Liver (tissue), 3 donors: ENCODE measurements around the gene KLHL30.

Experiments used
- CTCF ChIP-seq: fragments of 150-350 bp; IDR thresholded peaks from 2 replicates; pipeline ENCODE4 v1.5.1; 2017; ENCODE audit warnings: improper control_type of control experiment, low read depth, low read length; ENCODE audit not compliant: missing input control
- EGR1 ChIP-seq, 2 donors: IDR thresholded peaks; 2 replicates each; pipeline ENCODE4 v1.6.1; 2016 to 2018; ENCODE audit warnings: antibody characterized with exemption in 2 of 2, low read depth in 2 of 2
- FOXA1 ChIP-seq: IDR thresholded peaks from 2 replicates; pipeline ENCODE4 v1.6.1; 2016; ENCODE audit warnings: antibody characterized with exemption
- HNF4A ChIP-seq, 2 donors: conservative IDR thresholded peaks; 2 replicates each; pipeline ENCODE4 v1.6.1; 2016; ENCODE audit warnings: antibody characterized with exemption in 2 of 2, mild to moderate bottlenecking in 2 of 2
- JUND ChIP-seq, 2 donors: IDR thresholded peaks; 2 replicates each; pipeline ENCODE4 v1.6.1; 2016; ENCODE audit warnings: antibody characterized with exemption in 2 of 2
- MAX ChIP-seq: IDR thresholded peaks from 2 replicates; pipeline ENCODE4 v1.6.1; 2016; ENCODE audit warnings: antibody characterized with exemption
- RAD21 ChIP-seq, 2 donors: IDR thresholded peaks; 2 replicates each; pipeline ENCODE4 v1.6.1; 2016; ENCODE audit warnings: antibody characterized with exemption in 2 of 2, mild to moderate bottlenecking in 2 of 2
- SP1 ChIP-seq: IDR thresholded peaks from 2 replicates; pipeline ENCODE4 v1.6.1; 2018; ENCODE audit warnings: antibody characterized with exemption, mild to moderate bottlenecking
- TF ChIP-seq, protein P1 (sequence below): IDR thresholded peaks from 2 replicates; pipeline ENCODE4 v1.6.1; 2016; ENCODE audit warnings: antibody characterized with exemption, mild to moderate bottlenecking
- donor health status: healthy.
- donor health status: healthy.

DNA sequence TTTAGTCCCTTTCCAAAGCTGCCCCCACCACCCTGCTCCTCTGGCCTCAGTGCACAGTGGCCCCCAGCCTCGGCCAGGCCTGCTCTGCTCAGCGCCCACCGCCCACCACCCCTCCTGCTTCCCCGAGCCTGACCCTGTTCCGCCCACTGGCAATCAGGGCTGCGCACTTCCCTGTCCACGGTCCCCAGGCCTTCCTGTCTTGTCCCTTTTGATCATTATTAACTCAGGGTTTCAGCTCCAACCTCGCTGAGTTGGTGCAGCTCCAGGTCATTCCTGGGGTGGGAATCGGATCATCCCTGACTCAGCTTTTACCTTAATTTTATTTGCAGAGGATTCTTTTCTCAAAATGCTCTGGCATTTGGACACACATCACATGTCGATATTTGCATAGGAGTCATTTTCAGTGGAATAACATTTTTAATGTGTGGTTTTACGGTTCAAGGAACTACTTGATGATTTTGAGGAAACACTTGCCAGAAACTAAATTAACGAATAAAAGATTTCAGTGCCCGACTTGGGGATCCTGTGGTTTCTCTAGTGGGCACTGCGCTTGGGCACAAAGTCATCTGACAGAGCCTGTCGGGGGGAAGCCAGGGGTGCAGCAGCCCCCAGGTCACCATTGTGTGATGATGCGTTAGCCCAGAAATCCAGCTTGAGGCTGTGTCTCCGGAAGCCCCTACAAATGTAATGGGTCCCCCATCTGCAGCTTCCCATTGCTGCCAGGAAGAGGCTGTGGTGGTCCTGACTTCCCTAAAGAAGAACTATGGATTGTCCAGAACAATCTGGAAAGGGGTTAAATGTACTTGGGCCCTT, 39.4 kb upstream of the KLHL30 start:
- TF ChIP-seq CTCF (no peak), HNF4A (conservative IDR thresholded peaks at IDR 0.05) (no peak), MAX (no peak), EGR1 (IDR thresholded peaks at IDR 0.05; ENCODE audit: low read depth in 2 of 2) (no peak), JUND (IDR thresholded peaks at IDR 0.05) (no peak), FOXA1 (no peak), SP1 (no peak), RAD21 (IDR thresholded peaks at IDR 0.05) (no peak)
- TF ChIP-seq, protein P1, sequence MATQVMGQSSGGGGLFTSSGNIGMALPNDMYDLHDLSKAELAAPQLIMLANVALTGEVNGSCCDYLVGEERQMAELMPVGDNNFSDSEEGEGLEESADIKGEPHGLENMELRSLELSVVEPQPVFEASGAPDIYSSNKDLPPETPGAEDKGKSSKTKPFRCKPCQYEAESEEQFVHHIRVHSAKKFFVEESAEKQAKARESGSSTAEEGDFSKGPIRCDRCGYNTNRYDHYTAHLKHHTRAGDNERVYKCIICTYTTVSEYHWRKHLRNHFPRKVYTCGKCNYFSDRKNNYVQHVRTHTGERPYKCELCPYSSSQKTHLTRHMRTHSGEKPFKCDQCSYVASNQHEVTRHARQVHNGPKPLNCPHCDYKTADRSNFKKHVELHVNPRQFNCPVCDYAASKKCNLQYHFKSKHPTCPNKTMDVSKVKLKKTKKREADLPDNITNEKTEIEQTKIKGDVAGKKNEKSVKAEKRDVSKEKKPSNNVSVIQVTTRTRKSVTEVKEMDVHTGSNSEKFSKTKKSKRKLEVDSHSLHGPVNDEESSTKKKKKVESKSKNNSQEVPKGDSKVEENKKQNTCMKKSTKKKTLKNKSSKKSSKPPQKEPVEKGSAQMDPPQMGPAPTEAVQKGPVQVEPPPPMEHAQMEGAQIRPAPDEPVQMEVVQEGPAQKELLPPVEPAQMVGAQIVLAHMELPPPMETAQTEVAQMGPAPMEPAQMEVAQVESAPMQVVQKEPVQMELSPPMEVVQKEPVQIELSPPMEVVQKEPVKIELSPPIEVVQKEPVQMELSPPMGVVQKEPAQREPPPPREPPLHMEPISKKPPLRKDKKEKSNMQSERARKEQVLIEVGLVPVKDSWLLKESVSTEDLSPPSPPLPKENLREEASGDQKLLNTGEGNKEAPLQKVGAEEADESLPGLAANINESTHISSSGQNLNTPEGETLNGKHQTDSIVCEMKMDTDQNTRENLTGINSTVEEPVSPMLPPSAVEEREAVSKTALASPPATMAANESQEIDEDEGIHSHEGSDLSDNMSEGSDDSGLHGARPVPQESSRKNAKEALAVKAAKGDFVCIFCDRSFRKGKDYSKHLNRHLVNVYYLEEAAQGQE, result no peak
